Tibial nerve (tissue), 4 donors: ENCODE measurements around the gene SLC2A2.

Source experiments
- CTCF ChIP-seq, 5 experiments: fragments of 200-600 bp in 3 of 5; fragments of 450-650 bp in 2 of 5; sonication (generic) in 3 of 5; IDR thresholded peaks; one replicate each; pipeline ENCODE4 v1.5.1; 2016 to 2019; ENCODE audit warnings: antibody characterized with exemption in 5 of 5, mild to moderate bottlenecking in 3 of 5, moderate library complexity in 2 of 5
- EP300 ChIP-seq, 2 donors: sonication (generic); formaldehyde crosslinking; IDR thresholded peaks; one replicate each; pipeline ENCODE4 v1.6.1; 2017; ENCODE audit warnings: antibody characterized with exemption in 2 of 2, mild to moderate bottlenecking in 1 of 2
- POLR2A ChIP-seq, 2 donors: fragments of 450-650 bp; IDR thresholded peaks; one replicate each; pipeline ENCODE4 v1.6.1; 2017; ENCODE audit warnings: antibody characterized with exemption in 2 of 2, mild to moderate bottlenecking in 2 of 2, moderate library complexity in 2 of 2

DNA sequence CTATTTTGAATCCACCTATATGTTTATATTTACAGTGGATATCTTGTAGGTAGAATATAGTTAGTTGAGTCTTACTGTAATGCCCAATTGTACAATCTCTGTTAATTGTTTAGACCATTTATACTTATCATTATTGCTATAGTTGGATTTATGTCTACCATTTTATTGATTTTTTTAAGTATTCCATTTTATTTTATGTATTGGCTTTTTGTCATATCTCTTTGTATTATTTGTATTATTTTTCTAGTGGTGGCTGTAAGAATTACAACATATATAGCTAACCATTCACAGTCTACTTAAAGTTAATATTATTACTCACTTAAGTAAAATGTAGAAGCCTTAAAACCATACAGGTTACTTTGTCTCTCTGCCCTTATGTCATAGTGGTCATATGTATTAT lies 46.1 kb downstream of the SLC2A2 start:
- TF ChIP-seq CTCF (IDR thresholded peaks at IDR 0.05) (peak in 1 of 5 experiments; percentile 7), POLR2A (IDR thresholded peaks at IDR 0.05) (no peak), EP300 (IDR thresholded peaks at IDR 0.05) (no peak)
